HEK293 (cell line): Measurements from ENCODE around the gene PDE8B.

ENCODE experiments used
- CTCF ChIA-PET: fragments of 350-600 bp; formaldehyde crosslinking; extraction: SDS; loops from one replicate; lab custom pipeline; 2021; ENCODE audit warnings: antibody characterized with exemption; lab: Yijun Ruan, JAX
- POLR2A ChIA-PET: fragments of 300-600 bp; formaldehyde crosslinking; extraction: SDS; loops from one replicate; lab custom pipeline; 2020; ENCODE audit warnings: antibody characterized with exemption, inconsistent platforms; lab: Yijun Ruan, JAX
- H3K27ac ChIP-seq: fragments of 200-500 bp; sonication (Bioruptor generic); 2 replicates; pipeline ENCODE4 v1.5.1; 2014; ENCODE audit warnings: low read depth, low read length, control low read depth, inconsistent platforms; ENCODE audit errors: extremely low read depth
- H3K36me3 ChIP-seq, 2 experiments: fragments of 200-500 bp in 1 of 2; sonication (Bioruptor generic) in 1 of 2; 1 replicate in 1 of 2; 2 replicates in 1 of 2; pipeline ENCODE4 v1.5.1; 2014 to 2017; ENCODE audit warnings: inconsistent platforms in 2 of 2, low read length in 2 of 2; ENCODE audit not compliant: control insufficient read depth in 2 of 2, insufficient read depth in 1 of 2
- H3K4me1 ChIP-seq: fragments of 200-500 bp; sonication (Bioruptor generic); 2 replicates; pipeline ENCODE4 v1.5.1; 2014; ENCODE audit warnings: mild to moderate bottlenecking, low read length, inconsistent platforms; ENCODE audit not compliant: control insufficient read depth, insufficient read depth
- H3K4me3 ChIP-seq: 2 replicates; pipeline ENCODE4 v1.5.1; 2011; ENCODE audit warnings: low read depth, mild to moderate bottlenecking, control low read depth, low read length, moderate library complexity
- H3K9me3 ChIP-seq: fragments of 200-500 bp; sonication (Bioruptor generic); 2 replicates; pipeline ENCODE4 v1.5.1; 2014; ENCODE audit warnings: low read depth, low read length, inconsistent platforms; ENCODE audit not compliant: control insufficient read depth, insufficient read depth
- GLIS1 ChIP-seq: fragments of 450-650 bp; formaldehyde crosslinking; IDR thresholded peaks from 2 replicates; pipeline ENCODE4 v1.5.1; 2016; ENCODE audit warnings: missing biosample characterization, missing genetic modification characterization
- KLF10 ChIP-seq: fragments of 450-650 bp; IDR thresholded peaks from 2 replicates; pipeline ENCODE4 v1.5.1; 2018; ENCODE audit warnings: missing biosample characterization, mild to moderate bottlenecking, missing genetic modification characterization
- KLF7 ChIP-seq: fragments of 450-650 bp; formaldehyde crosslinking; IDR thresholded peaks from 2 replicates; pipeline ENCODE4 v1.5.1; 2016; ENCODE audit warnings: missing biosample characterization, missing genetic modification characterization, borderline replicate concordance
- MYNN ChIP-seq: fragments of 450-650 bp; formaldehyde crosslinking; IDR thresholded peaks from 2 replicates; pipeline ENCODE4 v1.5.1; 2016; ENCODE audit warnings: missing biosample characterization, missing genetic modification characterization, borderline replicate concordance
- PRDM10 ChIP-seq: fragments of 450-650 bp; formaldehyde crosslinking; IDR thresholded peaks from 2 replicates; pipeline ENCODE4 v1.5.1; 2016; ENCODE audit warnings: missing biosample characterization, missing genetic modification characterization
- PRDM2 ChIP-seq: fragments of 450-650 bp; formaldehyde crosslinking; IDR thresholded peaks from 2 replicates; pipeline ENCODE4 v1.5.1; 2016; ENCODE audit warnings: missing biosample characterization, missing genetic modification characterization, borderline replicate concordance
- ZFHX2 ChIP-seq: fragments of 450-650 bp; formaldehyde crosslinking; conservative IDR thresholded peaks from 2 replicates; pipeline ENCODE4 v1.5.1; 2016; ENCODE audit warnings: missing biosample characterization, missing genetic modification characterization
- ZIC2 ChIP-seq: fragments of 450-650 bp; formaldehyde crosslinking; IDR thresholded peaks from 2 replicates; pipeline ENCODE4 v1.5.1; 2016; ENCODE audit warnings: missing biosample characterization, missing genetic modification characterization
- ZNF112 ChIP-seq: fragments of 450-650 bp; formaldehyde crosslinking; IDR thresholded peaks from 2 replicates; pipeline ENCODE4 v1.5.0; 2017; ENCODE audit warnings: missing biosample characterization, missing genetic modification characterization
- ZNF174 ChIP-seq: fragments of 450-650 bp; formaldehyde crosslinking; IDR thresholded peaks from 2 replicates; pipeline ENCODE4 v1.5.0; 2017; ENCODE audit warnings: missing biosample characterization, mild to moderate bottlenecking, missing genetic modification characterization
- ZNF19 ChIP-seq: fragments of 450-650 bp; formaldehyde crosslinking; IDR thresholded peaks from 2 replicates; pipeline ENCODE4; 2016; ENCODE audit warnings: missing biosample characterization, missing genetic modification characterization, low read depth
- ZNF239 ChIP-seq: fragments of 450-650 bp; formaldehyde crosslinking; IDR thresholded peaks from 2 replicates; pipeline ENCODE4 v1.5.1; 2016; ENCODE audit warnings: missing biosample characterization, missing genetic modification characterization
- ZNF280C ChIP-seq: fragments of 450-650 bp; formaldehyde crosslinking; IDR thresholded peaks from 2 replicates; pipeline ENCODE4 v1.5.1; 2016; ENCODE audit warnings: missing biosample characterization, missing genetic modification characterization
- ZNF521 ChIP-seq: fragments of 450-650 bp; formaldehyde crosslinking; IDR thresholded peaks from 2 replicates; pipeline ENCODE4 v1.5.1; 2017; ENCODE audit warnings: missing biosample characterization, mild to moderate bottlenecking, missing genetic modification characterization
- ZNF555 ChIP-seq: fragments of 450-650 bp; formaldehyde crosslinking; conservative IDR thresholded peaks from 2 replicates; pipeline ENCODE4 v1.5.1; 2017; ENCODE audit warnings: missing biosample characterization, mild to moderate bottlenecking, missing genetic modification characterization, inconsistent platforms
- ZNF701 ChIP-seq: fragments of 450-650 bp; formaldehyde crosslinking; IDR thresholded peaks from 2 replicates; pipeline ENCODE4 v1.5.1; 2016; ENCODE audit warnings: missing biosample characterization, missing genetic modification characterization

The PDE8B gene

GRCh38 chr5:77310494-77311213 lies 100.2 kb downstream of the PDE8B start:
- 0 out of 2 replicates have a peak, but pooled peaks have one; percentile 14 for TF ChIP-seq GLIS1 (tag by site-specific recombination)
- peak; percentile 64 for TF ChIP-seq ZIC2 (tag by site-specific recombination)
- no peak for TF ChIP-seq ZNF555 (tag by site-specific recombination)
- no peak for TF ChIP-seq MYNN (tag by site-specific recombination)
- H3K9me3 ChIP-seq = no peaks in the 10 kb centered on the region
- ChIA-PET POLR2A (interaction anchor here (0.6 kb wide), 1 partner anchor 153 kb away, joined by 7 read pairs; no protein-coding TSS in a partner anchor), CTCF (no interaction called here)
- H3K36me3 ChIP-seq = no peaks in the 10 kb centered on the region
- no peak overlapping the region for H3K4me3 ChIP-seq
- no peak overlapping the region for H3K27ac ChIP-seq
- H3K4me1 ChIP-seq = no peaks in the 10 kb centered on the region

- CTCF ChIA-PET = no interaction called here
- POLR2A ChIA-PET = no interaction called here
- H3K9me3 ChIP-seq = no peaks in the 10 kb centered on the region
- no peaks in the 10 kb centered on the region for H3K36me3 ChIP-seq
- no peaks in the 10 kb centered on the region for H3K4me1 ChIP-seq
- no peak for TF ChIP-seq ZNF19 (tag by site-specific recombination)
- no peak for TF ChIP-seq PRDM10 (tag by site-specific recombination)
- no peak for TF ChIP-seq KLF10 (tag by site-specific recombination)
- no peak for TF ChIP-seq ZNF239 (tag by site-specific recombination)
- TF ChIP-seq ZNF280C = no peak
- H3K27ac ChIP-seq = no peak overlapping the region
- no peak overlapping the region for H3K4me3 ChIP-seq
These were observed 100.7 kb downstream of the PDE8B start for GRCh38 chr5:77311214-77311571.

GRCh38 chr5:77312413-77312812 lies 101.9 kb downstream of the PDE8B start:
- Histone ChIP-seq H3K27ac (no peak overlapping the region), H3K4me1 (no peaks in the 10 kb centered on the region), H3K36me3 (no peaks in the 10 kb centered on the region), H3K4me3 (no peak overlapping the region), H3K9me3 (no peaks in the 10 kb centered on the region)
- CTCF ChIA-PET = interaction anchor here (0.6 to 0.7 kb wide), 2 partner anchors 148 to 168 kb away, joined by 3 read pairs; no protein-coding TSS in a partner anchor
- POLR2A ChIA-PET = no interaction called here
- TF ChIP-seq ZNF280C (no peak), KLF7 (no peak), PRDM2 (tag by site-specific recombination) (no peak), ZNF521 (tag by site-specific recombination) (no peak), ZFHX2 (tag by site-specific recombination) (no peak), ZNF112 (tag by site-specific recombination) (no peak), ZNF174 (no peak), ZNF239 (tag by site-specific recombination) (no peak), ZNF701 (tag by site-specific recombination) (no peak)
